OCI-LY7 (cell line): ENCODE measurements around the gene ATP2B3.

Experiments used
- EZH2phosphoT487 ChIP-seq: fragments of 200-600 bp; sonication (generic); IDR thresholded peaks from 2 replicates; pipeline ENCODE4 v1.6.1; 2018; ENCODE audit warnings: low read depth, borderline replicate concordance, mild to moderate bottlenecking, mixed run types, antibody characterized with exemption, low read length, moderate library complexity, mixed read lengths
- TF ChIP-seq, protein P1 (sequence below): fragments of 200-600 bp; sonication (generic); conservative IDR thresholded peaks from 2 replicates; pipeline ENCODE4 v1.5.1; 2014; ENCODE audit warnings: mild to moderate bottlenecking, antibody characterized with exemption, low read length, moderate library complexity, mixed read lengths

DNA sequence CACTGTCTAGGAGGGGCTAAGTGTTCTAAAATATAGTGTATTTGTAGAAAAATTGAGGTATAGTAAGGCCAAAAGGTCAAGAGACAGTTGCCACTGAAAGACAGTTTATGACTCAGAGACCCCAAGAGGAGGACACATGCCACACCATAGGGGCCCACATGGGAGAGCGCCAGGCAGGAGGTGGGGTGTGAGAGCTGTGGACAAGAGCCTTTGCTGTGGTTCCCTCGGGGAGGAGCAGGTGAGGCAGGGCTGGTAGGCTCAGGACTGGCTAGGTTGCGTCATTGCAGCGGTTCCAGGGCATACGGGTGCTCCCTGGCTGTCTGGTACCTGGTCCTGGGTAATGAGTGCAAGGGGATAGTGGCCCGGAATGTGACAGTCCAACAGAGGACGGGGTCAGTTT is 43.9 kb downstream of the ATP2B3 start:
- TF ChIP-seq, protein P1, sequence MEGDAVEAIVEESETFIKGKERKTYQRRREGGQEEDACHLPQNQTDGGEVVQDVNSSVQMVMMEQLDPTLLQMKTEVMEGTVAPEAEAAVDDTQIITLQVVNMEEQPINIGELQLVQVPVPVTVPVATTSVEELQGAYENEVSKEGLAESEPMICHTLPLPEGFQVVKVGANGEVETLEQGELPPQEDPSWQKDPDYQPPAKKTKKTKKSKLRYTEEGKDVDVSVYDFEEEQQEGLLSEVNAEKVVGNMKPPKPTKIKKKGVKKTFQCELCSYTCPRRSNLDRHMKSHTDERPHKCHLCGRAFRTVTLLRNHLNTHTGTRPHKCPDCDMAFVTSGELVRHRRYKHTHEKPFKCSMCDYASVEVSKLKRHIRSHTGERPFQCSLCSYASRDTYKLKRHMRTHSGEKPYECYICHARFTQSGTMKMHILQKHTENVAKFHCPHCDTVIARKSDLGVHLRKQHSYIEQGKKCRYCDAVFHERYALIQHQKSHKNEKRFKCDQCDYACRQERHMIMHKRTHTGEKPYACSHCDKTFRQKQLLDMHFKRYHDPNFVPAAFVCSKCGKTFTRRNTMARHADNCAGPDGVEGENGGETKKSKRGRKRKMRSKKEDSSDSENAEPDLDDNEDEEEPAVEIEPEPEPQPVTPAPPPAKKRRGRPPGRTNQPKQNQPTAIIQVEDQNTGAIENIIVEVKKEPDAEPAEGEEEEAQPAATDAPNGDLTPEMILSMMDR = no peak
- no peak for TF ChIP-seq EZH2phosphoT487
